ES-I3 (cell line): ENCODE results near the gene TASOR.
"Not testable (repeated sequence)": the region's sequence is repeated elsewhere in the genome, so short reads cannot be mapped to it uniquely, and the experiment has no call there.

Source experiments
- H3K36me3 ChIP-seq: 2 replicates; pipeline ENCODE4 v1.6.1; 2013; ENCODE audit warnings: mild to moderate bottlenecking, low read length, control low read depth, moderate library complexity; ENCODE audit not compliant: insufficient read depth
- H3K4me1 ChIP-seq: 2 replicates; pipeline ENCODE4 v1.6.1; 2013; ENCODE audit warnings: mild to moderate bottlenecking, control low read depth, low read length; ENCODE audit not compliant: insufficient read depth
- H3K9ac ChIP-seq: 2 replicates; pipeline ENCODE4 v1.6.1; 2013; ENCODE audit warnings: low read depth, mild to moderate bottlenecking, low read length, moderate library complexity
- H3K9me3 ChIP-seq: 2 replicates; pipeline ENCODE4 v1.6.1; 2013; ENCODE audit warnings: mild to moderate bottlenecking, low read length, moderate library complexity; ENCODE audit not compliant: control insufficient read depth, insufficient read depth

TASOR gene, protein sequence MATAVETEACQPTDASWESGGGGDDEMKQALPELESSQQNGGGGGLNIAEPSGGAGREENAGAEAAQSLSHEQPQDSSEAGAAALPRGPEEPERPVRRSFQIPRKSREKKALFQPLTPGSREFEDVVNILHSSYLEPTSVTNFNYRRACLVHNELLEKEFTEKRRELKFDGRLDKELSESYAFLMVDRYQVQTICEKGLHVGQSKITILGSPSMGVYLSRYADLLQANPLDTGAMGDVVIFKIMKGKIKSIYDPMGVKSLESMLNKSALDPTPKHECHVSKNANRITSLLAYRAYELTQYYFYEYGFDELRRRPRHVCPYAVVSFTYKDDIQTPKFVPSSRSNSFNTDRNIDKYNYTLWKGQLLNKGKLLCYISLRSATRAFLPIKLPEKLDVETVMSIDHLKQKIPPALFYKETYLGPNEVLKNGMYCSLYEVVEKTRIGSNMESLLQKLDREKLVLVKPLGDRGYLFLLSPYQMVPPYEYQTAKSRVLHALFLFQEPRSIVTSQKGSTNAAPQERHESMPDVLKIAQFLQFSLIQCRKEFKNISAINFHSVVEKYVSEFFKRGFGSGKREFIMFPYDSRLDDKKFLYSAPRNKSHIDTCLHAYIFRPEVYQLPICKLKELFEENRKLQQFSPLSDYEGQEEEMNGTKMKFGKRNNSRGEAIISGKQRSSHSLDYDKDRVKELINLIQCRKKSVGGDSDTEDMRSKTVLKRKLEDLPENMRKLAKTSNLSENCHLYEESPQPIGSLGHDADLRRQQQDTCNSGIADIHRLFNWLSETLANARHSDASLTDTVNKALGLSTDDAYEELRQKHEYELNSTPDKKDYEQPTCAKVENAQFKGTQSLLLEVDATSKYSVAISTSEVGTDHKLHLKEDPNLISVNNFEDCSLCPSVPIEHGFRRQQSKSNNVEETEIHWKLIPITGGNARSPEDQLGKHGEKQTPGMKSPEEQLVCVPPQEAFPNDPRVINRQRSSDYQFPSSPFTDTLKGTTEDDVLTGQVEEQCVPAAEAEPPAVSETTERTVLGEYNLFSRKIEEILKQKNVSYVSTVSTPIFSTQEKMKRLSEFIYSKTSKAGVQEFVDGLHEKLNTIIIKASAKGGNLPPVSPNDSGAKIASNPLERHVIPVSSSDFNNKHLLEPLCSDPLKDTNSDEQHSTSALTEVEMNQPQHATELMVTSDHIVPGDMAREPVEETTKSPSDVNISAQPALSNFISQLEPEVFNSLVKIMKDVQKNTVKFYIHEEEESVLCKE (N-terminal part only)

DNA sequence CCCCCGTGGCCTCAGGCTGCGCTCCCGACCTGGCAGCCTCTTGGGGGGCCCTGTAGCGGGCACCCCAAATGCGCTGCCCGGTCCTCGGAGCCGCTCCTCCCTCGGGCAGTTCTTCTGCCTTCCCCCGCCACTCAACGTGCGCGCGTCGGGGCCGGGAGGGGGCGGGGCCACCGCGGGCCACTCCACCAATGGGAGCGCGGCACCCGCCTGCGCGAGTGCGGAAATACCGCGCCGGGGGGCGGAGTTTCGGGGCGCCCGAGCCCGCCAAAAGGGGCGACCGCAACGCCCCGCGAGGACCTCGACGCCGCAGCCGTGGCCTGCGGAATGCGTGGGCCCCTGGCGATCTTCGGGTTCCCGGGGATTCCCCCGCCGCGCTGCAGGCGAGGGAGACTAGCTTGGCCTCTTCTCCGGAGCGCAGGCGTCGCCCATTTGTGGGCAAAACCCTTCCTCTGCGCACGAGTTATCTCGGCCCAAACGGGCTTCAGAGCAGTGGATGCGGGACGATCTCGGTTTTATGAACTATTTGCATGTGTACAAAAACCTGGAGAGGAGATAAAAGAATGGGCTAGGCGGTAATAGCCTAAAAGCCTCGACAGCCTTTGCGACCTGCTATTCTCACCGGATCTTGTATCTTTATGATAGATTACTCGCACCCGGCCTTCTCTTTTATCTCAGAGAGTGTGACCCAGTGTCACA is at the start of gene TASOR:
TSS of gene TASOR (minus strand) at position 144 of the 696 bp plus-strand sequence. CDS start 259 bp downstream, outside the sequence.
- peaks cover 8% of the 10 kb centered on the region for H3K9me3 ChIP-seq
- peak within 1 kb of the TSS; percentile 84 for H3K9ac ChIP-seq
- peaks cover 4% of the 10 kb centered on the region; the same call in 1 of the 2 replicates for H3K4me1 ChIP-seq
- H3K36me3 ChIP-seq = no peaks in the 10 kb centered on the region

DNA sequence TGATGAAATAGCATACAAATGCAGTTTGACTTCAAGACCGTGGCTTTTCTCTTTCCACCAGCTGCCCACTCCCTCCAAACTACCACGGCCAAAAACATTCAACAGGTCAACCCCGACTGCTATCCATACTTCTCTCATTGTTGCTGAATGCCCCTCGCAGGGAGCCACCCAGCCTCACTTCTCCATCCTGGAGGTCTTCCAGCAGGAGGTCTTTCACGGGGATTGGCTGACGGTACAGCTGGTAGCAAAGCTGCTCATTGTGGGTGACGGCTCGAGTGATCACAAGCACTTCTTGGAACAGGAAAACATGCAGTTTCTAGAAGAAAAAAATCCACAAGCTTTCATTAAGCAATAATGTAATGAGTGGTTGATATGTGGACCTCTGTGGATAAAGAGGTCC is 49.0 kb upstream of the TASOR start:
- Histone ChIP-seq H3K9me3 (no peaks in the 10 kb centered on the region), H3K36me3 (peaks cover 3% of the 10 kb centered on the region; the same call in 1 of the 2 replicates), H3K4me1 (no peaks in the 10 kb centered on the region), H3K9ac (no peak overlapping the region)

DNA sequence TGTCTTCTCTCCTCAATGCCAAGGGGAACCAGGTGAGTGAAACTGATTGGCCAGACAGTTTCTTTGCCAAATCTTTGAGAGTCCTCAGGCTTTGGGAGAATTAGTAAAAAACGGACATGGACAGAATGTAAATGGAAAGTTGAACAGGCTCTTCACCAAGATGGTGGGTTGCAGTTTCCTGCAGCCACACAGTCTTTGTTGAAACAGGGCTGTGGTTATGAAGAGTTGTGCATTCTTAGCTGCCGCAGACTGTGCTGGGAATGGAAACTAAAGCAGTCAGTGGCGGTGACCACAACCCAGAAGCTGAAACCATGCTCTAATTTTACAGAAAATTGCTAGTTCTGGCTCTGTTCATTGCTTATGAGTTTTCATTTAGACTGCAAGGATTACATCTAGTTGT is 42.1 kb upstream of the TASOR start:
- Histone ChIP-seq H3K36me3 (no peaks in the 10 kb centered on the region), H3K9ac (no peak overlapping the region), H3K9me3 (no peaks in the 10 kb centered on the region), H3K4me1 (no peaks in the 10 kb centered on the region)

DNA sequence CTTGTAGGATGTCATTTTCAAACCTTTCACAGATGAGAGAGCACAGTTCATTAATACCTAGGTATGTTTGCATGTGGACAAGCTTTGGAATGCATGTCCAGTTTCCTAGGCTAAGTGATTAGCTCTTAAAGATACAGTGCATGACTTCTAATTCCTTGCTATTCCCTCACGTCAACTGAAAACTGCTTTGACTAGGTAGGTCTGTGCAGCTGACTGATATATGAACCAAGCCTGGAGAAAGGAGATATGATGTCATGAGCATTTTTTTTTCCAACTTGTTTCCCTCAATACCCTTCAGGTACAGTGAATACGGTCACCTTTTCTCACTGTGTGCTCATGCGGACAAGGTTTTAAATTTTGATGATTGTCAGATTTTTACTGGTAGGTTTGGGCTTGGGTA is 41.6 kb upstream of the TASOR start:
- H3K9me3 ChIP-seq = no peaks in the 10 kb centered on the region
- no peak overlapping the region for H3K9ac ChIP-seq
- no peaks in the 10 kb centered on the region for H3K36me3 ChIP-seq
- no peaks in the 10 kb centered on the region for H3K4me1 ChIP-seq

DNA sequence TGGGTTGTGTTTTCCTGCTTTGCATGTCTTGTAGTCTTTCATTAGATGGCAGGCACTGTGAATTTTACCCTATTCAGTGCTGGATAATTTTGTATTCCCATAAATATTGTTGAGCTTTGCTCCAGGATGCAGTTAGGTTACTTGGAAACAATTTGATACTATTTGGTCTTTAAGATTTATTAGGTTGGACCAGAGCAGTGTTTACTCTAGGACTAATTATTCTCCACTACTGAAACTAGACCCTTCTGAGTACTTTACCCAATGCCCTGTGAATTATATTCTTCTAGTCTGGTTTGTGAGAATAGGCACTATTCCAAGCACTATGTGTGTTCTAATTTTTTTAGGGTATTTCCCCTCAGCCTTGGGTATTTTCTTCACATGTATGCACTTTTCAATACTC is 37.8 kb upstream of the TASOR start:
- no peak overlapping the region for H3K9ac ChIP-seq
- no peaks in the 10 kb centered on the region for H3K36me3 ChIP-seq
- H3K4me1 ChIP-seq = no peaks in the 10 kb centered on the region
- no peaks in the 10 kb centered on the region for H3K9me3 ChIP-seq

DNA sequence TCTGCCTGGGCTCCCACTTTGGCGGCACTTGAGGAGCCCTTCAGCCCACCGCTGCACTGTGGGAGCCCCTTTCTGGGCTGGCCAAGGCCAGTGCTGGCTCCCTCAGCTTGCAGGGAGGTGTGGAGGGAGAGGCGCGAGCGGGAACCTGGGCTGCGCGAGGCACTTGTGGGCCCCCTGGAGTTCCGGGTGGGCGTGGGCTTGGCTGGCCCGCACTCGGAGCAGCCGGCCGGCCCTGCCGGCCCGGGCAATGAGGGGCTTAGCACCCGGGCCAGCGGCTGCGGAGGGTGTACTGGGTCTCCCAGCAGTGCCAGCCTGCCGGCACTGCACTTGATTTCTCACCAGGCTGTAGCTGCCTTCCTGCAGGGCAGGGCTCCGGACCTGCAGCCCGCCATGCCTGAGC is 35.7 kb upstream of the TASOR start:
- H3K4me1 ChIP-seq, H3K36me3 ChIP-seq, H3K9ac ChIP-seq, H3K9me3 ChIP-seq: not testable (repeated sequence)

DNA sequence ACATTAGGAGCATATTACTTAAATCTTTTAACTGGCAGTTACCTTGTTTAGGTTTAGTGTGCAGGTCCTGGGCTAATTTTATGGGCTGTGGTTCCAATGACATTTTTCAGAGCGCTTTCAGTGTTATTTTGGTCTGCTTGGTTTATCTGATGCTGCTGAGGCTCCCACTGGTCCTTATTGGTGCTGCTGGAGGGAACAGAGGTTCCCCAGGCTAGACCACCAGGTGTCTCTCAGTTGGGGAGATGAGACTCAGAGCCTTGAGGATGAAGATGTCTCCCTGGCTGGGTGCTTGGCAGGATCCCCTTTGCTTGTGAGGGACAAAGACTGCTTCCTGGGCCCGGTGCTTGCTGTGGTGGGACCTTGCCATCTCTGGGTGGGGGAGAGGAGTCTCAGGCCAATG is 28.3 kb upstream of the TASOR start:
- Histone ChIP-seq H3K36me3 (no peaks in the 10 kb centered on the region), H3K4me1 (no peaks in the 10 kb centered on the region), H3K9ac (no peak overlapping the region), H3K9me3 (no peaks in the 10 kb centered on the region; the same call in 1 of the 2 replicates)

DNA sequence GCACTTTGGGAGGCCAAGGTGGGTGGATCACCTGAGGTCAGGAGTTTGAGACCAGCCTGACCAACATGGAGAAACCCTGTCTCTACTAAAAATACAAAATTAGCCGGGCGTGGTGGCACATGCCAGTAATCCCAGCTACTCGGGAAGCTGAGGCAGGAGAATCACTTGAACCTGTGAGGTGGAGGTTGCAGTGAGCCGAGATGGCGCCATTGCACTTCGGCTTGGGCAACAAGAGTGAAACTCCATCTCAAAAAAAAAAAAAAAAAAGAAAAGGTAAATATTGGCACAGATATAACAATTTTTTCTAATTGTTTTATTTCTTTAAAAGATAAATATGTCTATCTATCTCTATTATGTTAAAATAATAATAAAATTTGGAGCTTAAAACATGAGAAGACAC is 24.3 kb upstream of the TASOR start:
- not testable (repeated sequence) for H3K4me1 ChIP-seq, H3K9ac ChIP-seq, H3K36me3 ChIP-seq, H3K9me3 ChIP-seq

DNA sequence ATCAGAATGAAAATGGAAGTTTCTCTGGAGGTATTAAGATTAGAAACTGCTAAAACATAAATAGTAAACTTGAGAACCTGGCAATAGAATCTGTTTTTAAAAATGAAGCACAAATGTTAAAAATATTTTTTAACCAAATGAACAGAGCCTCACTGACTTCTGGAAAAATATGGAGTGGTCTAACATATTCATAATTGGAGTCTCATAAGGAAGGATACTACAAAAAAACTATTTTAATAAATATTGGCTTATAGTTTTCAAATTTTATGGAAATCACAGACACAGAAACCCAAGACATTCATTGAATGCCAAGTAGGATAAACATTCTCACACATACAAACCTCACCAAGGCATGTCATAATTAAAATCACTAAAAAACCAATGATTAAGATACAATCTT is 23.6 kb upstream of the TASOR start:
- H3K9me3 ChIP-seq = no peaks in the 10 kb centered on the region; the same call in 1 of the 2 replicates
- no peak overlapping the region for H3K9ac ChIP-seq
- H3K4me1 ChIP-seq = no peaks in the 10 kb centered on the region
- no peaks in the 10 kb centered on the region for H3K36me3 ChIP-seq

DNA sequence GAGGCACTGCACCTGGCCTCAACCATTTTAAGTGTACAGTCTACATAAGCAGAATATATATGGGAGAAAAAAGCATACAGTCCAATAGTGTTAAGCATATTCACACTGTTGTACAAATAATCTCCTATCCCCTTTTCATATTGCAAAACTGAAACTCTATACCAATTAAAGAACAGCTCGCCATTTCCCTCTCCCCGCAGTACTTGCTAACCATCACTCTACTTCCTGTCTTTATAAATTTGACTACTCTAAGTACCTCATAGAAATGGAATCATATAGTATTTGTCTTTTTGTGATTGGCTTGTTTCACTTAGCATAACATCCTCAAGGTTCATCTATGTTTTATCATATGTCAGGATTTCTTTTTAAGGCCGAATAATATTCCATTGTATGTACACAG is 21.6 kb upstream of the TASOR start:
- no peak overlapping the region for H3K9ac ChIP-seq
- no peaks in the 10 kb centered on the region for H3K36me3 ChIP-seq
- H3K9me3 ChIP-seq = no peaks in the 10 kb centered on the region; the same call in 1 of the 2 replicates
- 0 out of 2 replicates have a peak, but pooled peaks cover 9% of the 10 kb centered on the region for H3K4me1 ChIP-seq

DNA sequence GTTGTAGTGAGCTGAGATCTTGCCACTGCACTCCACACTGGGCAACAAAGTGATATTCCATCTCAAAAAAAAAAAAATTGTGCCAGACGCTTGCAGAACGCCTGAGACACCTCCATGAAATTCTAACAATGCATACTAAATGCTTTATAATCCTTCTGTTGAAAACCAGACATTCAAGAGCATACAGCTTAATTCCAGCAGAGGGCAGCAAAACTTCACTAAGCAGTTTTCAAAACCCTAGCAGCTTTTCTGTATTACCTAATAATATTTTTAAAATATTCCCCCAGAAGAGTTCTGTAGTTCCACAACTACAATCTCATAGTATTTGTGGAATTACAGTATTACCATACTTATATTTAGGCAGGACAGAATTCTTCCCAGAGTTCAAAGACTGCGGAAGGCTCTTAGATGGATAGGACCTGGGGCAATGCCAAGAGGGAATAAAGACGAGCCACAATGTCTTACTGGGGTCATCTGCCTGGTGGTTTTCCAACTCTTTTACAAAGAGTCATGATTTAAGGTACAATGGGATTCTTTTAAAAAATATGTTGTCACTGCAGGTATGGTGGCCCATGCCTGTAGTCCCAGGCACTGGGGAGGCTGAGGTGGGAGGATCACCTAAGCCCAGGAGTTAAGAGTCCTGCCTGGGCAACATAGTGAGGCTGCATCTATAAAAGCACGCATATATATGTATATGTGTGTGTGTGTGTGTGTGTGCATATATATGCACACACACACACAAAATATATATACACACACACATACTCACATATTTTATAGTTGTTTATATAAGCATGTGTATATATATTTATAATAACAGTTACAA is 19.6 kb upstream of the TASOR start:
- Histone ChIP-seq H3K9me3 (no peaks in the 10 kb centered on the region; the same call in 1 of the 2 replicates), H3K4me1 (0 out of 2 replicates have a peak, but pooled peaks cover 9% of the 10 kb centered on the region), H3K36me3 (no peaks in the 10 kb centered on the region), H3K9ac (no peak overlapping the region)

DNA sequence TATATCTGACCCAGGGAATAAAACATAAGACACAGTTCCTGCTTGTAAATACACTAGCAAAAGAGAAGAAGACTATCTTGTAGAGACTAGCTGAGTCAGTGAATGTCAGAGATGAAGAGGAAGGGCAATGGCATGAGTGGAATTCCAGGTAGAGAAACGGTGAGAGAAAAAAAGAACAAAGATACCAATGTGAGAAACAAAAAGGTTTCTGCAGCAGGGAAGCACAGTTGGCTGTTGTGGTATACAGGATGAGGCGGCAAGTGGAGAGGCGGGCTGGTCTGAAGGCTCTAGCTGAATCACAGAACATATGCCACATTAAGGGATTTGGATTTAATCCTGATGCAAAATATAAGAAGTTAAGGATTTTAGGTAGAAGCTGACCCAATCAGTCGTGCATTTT is 17.1 kb upstream of the TASOR start:
- no peaks in the 10 kb centered on the region for H3K9me3 ChIP-seq
- no peak overlapping the region for H3K9ac ChIP-seq
- H3K36me3 ChIP-seq = no peaks in the 10 kb centered on the region
- H3K4me1 ChIP-seq = peaks cover 14% of the 10 kb centered on the region; the same call in 1 of the 2 replicates
